Measurements from ENCODE around the gene SDK1. TPM values are rescaled to one million over a fixed set of nuclear protein-coding genes. Genes with fewer than 3 reads are reported as not detected.

The SDK1 gene
- total and polyA plus RNA-seq, 2 of the 8 experiments (the other 6 are each of a cell fraction or from before 2014, with no cell fraction given), result 3.3 to 7.2 TPM

DNA sequence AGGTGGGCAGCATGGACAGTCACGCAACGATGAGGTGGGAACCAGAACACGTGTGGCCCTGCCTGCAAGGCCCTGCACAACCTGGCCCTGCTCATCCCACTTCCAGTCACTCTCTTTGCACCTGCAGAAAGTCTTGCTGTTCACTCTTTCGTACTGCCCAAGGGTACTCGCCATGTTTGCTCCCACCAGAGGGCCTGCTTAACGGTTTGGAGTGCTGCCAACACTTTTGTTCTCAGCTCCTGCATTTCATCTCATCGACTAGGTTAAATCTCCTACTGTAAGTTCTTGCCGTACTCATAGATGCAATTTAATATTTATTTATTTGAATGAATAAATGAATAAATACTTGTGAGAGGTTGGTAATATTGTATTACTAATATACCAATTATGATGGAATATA is 315.3 kb downstream of the SDK1 start (continued):
- TF ChIP-seq, protein P1, sequence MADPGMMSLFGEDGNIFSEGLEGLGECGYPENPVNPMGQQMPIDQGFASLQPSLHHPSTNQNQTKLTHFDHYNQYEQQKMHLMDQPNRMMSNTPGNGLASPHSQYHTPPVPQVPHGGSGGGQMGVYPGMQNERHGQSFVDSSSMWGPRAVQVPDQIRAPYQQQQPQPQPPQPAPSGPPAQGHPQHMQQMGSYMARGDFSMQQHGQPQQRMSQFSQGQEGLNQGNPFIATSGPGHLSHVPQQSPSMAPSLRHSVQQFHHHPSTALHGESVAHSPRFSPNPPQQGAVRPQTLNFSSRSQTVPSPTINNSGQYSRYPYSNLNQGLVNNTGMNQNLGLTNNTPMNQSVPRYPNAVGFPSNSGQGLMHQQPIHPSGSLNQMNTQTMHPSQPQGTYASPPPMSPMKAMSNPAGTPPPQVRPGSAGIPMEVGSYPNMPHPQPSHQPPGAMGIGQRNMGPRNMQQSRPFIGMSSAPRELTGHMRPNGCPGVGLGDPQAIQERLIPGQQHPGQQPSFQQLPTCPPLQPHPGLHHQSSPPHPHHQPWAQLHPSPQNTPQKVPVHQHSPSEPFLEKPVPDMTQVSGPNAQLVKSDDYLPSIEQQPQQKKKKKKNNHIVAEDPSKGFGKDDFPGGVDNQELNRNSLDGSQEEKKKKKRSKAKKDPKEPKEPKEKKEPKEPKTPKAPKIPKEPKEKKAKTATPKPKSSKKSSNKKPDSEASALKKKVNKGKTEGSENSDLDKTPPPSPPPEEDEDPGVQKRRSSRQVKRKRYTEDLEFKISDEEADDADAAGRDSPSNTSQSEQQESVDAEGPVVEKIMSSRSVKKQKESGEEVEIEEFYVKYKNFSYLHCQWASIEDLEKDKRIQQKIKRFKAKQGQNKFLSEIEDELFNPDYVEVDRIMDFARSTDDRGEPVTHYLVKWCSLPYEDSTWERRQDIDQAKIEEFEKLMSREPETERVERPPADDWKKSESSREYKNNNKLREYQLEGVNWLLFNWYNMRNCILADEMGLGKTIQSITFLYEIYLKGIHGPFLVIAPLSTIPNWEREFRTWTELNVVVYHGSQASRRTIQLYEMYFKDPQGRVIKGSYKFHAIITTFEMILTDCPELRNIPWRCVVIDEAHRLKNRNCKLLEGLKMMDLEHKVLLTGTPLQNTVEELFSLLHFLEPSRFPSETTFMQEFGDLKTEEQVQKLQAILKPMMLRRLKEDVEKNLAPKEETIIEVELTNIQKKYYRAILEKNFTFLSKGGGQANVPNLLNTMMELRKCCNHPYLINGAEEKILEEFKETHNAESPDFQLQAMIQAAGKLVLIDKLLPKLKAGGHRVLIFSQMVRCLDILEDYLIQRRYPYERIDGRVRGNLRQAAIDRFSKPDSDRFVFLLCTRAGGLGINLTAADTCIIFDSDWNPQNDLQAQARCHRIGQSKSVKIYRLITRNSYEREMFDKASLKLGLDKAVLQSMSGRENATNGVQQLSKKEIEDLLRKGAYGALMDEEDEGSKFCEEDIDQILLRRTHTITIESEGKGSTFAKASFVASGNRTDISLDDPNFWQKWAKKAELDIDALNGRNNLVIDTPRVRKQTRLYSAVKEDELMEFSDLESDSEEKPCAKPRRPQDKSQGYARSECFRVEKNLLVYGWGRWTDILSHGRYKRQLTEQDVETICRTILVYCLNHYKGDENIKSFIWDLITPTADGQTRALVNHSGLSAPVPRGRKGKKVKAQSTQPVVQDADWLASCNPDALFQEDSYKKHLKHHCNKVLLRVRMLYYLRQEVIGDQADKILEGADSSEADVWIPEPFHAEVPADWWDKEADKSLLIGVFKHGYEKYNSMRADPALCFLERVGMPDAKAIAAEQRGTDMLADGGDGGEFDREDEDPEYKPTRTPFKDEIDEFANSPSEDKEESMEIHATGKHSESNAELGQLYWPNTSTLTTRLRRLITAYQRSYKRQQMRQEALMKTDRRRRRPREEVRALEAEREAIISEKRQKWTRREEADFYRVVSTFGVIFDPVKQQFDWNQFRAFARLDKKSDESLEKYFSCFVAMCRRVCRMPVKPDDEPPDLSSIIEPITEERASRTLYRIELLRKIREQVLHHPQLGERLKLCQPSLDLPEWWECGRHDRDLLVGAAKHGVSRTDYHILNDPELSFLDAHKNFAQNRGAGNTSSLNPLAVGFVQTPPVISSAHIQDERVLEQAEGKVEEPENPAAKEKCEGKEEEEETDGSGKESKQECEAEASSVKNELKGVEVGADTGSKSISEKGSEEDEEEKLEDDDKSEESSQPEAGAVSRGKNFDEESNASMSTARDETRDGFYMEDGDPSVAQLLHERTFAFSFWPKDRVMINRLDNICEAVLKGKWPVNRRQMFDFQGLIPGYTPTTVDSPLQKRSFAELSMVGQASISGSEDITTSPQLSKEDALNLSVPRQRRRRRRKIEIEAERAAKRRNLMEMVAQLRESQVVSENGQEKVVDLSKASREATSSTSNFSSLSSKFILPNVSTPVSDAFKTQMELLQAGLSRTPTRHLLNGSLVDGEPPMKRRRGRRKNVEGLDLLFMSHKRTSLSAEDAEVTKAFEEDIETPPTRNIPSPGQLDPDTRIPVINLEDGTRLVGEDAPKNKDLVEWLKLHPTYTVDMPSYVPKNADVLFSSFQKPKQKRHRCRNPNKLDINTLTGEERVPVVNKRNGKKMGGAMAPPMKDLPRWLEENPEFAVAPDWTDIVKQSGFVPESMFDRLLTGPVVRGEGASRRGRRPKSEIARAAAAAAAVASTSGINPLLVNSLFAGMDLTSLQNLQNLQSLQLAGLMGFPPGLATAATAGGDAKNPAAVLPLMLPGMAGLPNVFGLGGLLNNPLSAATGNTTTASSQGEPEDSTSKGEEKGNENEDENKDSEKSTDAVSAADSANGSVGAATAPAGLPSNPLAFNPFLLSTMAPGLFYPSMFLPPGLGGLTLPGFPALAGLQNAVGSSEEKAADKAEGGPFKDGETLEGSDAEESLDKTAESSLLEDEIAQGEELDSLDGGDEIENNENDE (IDR thresholded peaks at IDR 0.05; ENCODE audit: insufficient replicate concordance, low read length), result no peak
- TF ChIP-seq CTBP2 (IDR thresholded peaks at IDR 0.05; ENCODE audit: borderline replicate concordance, insufficient read depth, insufficient read length, low read length) (no peak), SIRT6 (IDR thresholded peaks at IDR 0.05; ENCODE audit: low read length) (no peak), BCL11A (IDR thresholded peaks at IDR 0.05; ENCODE audit: low read depth in 2 of 2, low read length in 2 of 2) (no peak), YY1 (IDR thresholded peaks at IDR 0.05; ENCODE audit: low read depth, low read length) (no peak), KDM4A (IDR thresholded peaks at IDR 0.05; ENCODE audit: low read depth, low read length, severe bottlenecking) (no peak)
- TF ChIP-seq, protein P2, sequence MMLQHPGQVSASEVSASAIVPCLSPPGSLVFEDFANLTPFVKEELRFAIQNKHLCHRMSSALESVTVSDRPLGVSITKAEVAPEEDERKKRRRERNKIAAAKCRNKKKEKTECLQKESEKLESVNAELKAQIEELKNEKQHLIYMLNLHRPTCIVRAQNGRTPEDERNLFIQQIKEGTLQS (IDR thresholded peaks at IDR 0.05; ENCODE audit: insufficient read depth, low read depth, low read length), result no peak
- TF ChIP-seq, protein P3, sequence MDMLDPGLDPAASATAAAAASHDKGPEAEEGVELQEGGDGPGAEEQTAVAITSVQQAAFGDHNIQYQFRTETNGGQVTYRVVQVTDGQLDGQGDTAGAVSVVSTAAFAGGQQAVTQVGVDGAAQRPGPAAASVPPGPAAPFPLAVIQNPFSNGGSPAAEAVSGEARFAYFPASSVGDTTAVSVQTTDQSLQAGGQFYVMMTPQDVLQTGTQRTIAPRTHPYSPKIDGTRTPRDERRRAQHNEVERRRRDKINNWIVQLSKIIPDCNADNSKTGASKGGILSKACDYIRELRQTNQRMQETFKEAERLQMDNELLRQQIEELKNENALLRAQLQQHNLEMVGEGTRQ (IDR thresholded peaks at IDR 0.05; ENCODE audit: low read length), result no peak
- TF ChIP-seq, protein P4, sequence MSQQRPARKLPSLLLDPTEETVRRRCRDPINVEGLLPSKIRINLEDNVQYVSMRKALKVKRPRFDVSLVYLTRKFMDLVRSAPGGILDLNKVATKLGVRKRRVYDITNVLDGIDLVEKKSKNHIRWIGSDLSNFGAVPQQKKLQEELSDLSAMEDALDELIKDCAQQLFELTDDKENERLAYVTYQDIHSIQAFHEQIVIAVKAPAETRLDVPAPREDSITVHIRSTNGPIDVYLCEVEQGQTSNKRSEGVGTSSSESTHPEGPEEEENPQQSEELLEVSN (IDR thresholded peaks at IDR 0.05), result no peak
